NCI-H2227 treated with DMSO at 0.1 percent for 48 hours (cell line): ENCODE measurements around the gene NKX1-1.

Source experiments
- DNase-seq: peaks from one replicate; lab custom pipeline; 2025; lab: John Stamatoyannopoulos, UW

NKX1-1 gene

DNA sequence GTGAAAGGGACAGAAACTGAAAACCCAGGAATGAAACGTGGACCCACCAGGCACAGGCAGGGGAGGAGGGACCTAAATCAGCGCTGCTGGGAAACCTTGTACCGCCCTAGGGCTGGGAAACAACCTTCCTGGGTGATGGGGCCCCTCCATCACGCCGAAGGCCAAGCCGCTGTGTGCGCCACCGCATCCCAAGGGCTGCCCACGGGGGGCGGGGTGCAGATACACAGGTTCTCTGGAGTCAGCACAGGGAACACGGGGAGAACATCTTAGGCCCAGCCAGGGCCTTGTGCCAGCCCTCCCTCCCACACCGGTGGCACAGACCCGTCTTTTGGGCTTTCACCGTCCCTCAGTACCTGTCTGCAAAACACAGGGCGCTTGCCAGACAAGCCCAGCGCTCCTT lies 46.3 kb downstream of the NKX1-1 start:
- DNase-seq: no peak

DNA sequence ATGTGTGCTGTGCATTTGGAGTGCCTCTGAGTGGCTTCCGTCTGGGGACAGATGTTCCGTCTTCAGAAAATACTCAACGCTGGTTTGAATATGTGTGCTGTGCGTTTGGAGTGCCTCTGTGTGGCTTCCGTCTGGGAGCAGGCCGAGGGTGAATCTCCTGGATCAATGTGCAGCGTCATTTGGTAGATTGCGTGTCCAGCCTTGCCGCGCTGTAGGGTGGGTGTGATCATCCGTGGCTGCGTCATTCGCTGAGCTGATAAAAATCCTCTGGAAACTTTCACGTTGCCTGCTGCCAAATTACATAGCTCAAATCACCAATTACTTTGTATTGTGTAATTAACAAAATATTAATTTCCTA lies 47.1 kb downstream of the NKX1-1 start:
- DNase-seq: no peak

DNA sequence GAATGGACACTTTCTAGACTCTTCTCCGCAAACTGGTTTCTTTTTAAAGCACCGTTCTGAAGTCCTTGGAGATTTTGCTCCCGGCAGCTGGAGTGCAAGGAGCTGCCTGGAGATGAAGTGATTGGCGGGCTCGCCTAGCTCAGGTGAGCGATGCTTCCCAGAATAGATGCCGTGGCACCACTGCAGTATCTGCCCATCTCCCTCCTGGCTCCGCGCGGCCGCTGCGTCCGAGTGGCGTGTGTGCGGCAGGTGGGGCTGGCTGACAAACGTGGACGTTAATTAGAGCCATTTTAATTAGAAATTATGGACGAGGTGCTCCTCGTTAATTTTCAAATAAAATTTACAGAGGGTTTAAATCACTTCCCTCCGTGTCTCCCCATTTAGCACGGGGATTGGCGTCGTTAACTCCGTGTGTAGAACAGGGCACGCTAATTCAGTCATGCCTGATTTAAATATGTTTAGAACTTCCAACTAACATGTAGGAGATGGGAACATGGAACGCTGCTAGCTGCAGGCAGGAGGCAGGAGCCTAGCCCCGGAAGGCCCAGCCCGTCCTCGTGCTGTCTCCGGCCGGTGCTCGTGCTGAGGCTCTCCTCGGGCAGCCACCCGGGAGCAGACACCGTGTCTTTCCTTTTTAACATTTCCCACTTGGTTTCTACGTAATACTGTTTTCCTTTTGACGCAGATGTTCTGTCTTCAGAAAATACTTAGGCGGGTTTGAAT lies 47.7 kb downstream of the NKX1-1 start:
- DNase-seq: no peak

DNA sequence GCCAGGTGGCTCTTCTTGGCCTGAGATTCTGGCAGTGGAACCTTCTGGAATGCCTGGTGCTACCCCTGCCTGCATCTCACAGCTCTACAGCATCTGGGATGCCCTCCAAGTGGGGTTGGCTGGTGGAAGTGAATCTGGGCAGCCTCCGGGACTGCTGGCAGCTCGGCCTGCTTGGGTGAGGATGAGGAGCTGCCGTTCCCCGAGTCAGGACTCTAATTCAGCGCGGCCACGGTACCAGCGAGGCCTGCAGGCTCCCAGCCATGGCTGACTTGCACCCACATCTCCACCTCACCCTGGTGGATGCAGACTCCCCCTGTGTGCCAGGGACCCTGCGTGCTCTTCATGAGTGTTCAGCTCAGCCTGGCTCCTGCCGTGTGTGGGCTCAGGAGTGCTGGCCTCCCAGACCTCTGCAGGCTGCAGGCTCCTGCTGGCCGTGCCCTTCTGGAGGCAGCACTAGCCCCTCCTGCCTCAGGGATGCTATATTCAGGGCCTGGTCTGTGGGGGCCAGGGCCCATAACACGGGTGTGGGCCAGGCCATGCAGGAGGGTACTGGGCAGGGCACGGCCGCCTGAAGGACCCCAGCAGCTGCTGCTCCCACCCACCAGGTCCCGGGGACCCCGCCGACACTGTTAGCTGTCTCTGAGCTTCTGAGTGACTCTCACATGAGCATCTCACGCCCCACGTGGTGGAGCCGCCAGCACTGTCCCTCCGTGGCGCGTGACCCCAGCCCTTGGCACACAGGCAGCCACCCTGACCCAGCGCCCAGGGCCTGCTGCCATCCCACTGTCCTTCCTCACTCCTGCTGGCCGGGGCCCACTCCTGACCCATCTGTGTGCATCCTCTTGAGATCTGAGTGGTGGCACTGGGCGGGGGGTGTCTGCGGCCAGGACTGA lies 48.6 kb downstream of the NKX1-1 start:
- DNase-seq: no peak

DNA sequence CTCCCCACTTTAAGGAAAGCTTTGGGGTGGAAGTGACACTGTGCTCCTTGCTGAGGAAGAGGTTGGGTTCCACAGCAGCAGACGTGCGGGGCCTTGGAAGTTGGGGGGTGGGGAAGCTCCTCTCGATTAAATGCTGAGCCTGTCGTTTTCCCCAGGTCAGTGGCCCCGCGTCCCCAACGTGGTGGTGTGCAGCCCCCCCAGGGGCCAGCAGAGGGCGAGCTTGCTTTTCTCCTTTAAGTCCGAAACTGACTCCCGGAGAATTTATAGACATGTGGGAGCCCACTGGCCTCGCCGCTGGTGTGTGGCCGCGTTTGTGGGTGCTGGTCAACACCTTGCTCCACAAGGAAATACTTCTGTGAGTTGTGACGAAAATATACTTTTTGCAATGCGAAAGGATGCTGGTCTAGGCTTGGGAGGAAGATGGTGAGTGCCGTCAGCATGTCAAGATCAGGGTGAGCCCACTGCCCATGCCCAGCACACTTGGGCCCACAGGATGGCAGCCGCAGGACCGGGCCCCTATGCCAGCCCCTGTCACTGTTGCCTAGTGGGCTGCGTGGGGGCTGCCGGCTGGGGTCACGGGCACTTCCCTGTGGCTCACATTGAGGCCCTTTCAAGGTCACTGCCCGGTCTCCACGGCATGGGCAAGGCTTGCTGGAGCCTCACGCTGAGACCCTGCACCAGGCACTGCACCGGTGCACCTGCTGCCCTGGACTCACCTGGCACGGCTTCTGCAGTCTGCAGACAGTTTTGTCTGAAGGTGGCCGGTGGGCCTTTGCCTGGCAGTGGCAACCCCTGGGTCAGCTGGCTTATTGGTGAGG lies 49.9 kb downstream of the NKX1-1 start:
- DNase-seq: no peak

DNA sequence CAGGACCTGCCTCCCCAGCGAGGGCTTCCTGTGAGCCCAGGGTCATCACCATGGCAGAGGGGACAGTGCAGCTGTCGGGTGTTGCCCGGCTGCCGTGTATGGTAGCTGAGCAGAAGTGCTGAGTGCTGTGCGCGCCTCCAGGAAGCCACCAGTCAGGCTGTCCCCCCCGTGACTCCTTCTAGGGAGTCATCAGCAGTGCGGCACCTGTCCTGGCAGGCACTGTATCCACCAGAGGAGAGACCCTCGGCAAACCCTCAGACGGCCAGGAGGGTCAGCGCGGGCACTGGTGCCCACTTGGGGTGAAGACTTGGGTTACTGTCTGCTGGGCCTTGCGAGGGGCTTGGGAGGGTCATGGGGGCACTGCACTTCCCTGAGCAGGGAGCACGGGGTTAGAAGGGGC lies 50.9 kb downstream of the NKX1-1 start:
- DNase-seq: no peak

DNA sequence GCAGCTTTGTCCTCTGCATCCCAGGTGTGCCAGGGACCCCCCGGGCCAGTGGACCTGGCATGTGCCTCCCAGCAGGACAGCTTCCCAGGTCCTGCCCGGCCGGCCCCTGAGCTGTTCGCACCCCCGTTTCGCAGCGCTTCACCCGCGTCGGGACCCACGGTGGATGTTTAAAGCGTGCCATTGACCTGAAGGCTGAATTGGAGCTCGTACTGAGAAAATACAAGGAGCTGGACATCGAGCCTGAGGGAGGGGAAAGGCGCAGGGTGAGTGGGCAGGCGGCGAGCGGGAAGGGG lies 51.3 kb downstream of the NKX1-1 start:
- no peak for DNase-seq

DNA sequence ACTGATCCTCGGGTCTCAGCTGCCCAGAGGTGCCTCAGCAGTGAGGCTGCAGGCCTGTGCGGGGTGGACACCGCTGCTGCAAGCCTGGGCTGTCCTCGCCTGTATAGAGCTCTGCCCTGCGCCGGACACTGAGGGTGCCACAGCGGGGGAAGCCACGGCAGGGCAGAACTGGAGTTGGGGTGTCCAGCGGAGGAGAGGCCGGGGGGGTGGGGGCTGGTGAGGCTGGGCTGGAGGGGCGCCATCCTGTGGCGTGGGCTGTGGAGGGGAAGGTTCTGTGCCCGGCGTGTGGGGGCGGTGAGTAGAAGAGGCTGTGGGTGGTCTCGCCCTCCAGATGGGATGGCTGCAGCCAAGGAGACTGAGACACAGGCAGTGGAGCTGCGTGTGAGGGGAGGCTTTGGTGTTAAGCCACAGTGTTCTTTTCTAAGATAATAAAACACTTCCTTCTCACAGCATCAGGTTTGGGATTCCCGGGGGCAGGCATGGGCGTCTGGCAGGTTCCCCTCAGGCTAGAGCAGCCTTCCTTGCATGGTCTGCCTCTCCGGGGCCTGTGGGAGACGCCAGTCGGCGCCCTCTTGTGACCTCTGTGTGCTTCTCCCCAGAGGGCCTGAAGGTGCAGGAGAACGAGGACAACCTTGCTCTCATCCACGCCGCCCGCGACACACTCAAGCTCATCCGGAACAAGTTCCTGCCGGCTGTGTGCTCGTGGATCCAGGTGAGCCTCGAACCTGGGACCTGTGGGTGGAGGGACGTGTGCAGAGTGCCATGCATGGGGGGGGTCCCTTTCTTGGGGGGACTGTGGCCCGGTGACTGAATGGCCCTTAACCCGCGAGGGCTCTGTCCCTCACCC lies 51.9 kb downstream of the NKX1-1 start:
- DNase-seq: no peak

DNA sequence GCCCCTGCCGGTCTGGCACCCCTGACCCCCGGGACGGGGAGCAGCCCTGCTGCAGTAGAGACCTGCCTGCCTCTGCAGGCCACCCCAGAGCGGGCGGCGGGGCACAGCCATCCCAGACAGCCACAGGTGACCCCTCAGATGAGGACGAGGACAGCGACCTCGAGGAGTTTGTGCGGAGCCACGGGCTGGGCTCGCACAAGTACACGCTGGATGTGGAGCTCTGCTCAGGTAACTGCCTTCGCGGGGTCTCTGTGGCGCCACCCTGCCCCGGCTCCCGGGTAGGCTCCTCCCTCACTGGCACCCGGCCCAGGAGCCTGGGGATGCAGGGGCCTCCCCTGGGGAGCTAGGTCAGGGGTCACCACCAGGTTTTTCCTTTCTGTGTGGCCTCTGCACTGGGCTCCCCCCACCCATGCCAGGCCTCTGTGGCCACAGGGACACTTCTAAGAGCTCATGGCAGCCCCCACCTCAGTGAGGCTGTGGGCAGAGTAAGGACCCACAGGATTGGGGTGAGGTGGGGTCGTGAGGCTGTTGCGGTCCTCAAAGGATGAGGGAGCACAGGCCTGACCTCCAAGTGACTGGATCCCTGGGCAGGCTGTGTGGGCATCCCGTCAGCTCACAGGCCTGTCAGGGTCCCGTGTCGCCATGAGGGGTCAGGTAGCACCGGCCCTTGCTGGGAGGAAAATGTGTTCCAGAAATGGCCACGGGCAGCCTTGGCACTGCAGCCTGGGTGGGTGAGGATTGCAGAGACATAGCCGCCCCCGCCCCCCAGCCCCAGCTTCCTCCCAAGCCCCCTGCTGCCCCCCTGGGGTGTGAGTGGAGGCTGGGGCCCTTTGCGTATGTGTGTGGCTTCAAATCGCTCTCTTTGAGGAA lies 52.8 kb downstream of the NKX1-1 start:
- DNase-seq: no peak
